Fibroblast of lung (primary cell): ENCODE data around the gene CDH4.

Source experiments
- EZH2 ChIP-seq: IDR thresholded peaks from 2 replicates; pipeline ENCODE4 v1.5.1; 2012; ENCODE audit warnings: low read length, control low read depth, mild to moderate bottlenecking; ENCODE audit errors: missing control alignments
- TF ChIP-seq, protein P1 (sequence below), 2 donors: IDR thresholded peaks in 1 of 2; conservative IDR thresholded peaks in 1 of 2; 1 replicate in 1 of 2; 2 replicates in 1 of 2; pipeline ENCODE4 v1.5.1; 2011 to 2012; ENCODE audit warnings: low read length in 2 of 2, control low read depth in 1 of 2, inconsistent platforms in 1 of 2, low read depth in 1 of 2, mild to moderate bottlenecking in 1 of 2

GRCh38 chr20:61927826-61928541 lies 675.9 kb downstream of the CDH4 start:
- TF ChIP-seq, protein P1, sequence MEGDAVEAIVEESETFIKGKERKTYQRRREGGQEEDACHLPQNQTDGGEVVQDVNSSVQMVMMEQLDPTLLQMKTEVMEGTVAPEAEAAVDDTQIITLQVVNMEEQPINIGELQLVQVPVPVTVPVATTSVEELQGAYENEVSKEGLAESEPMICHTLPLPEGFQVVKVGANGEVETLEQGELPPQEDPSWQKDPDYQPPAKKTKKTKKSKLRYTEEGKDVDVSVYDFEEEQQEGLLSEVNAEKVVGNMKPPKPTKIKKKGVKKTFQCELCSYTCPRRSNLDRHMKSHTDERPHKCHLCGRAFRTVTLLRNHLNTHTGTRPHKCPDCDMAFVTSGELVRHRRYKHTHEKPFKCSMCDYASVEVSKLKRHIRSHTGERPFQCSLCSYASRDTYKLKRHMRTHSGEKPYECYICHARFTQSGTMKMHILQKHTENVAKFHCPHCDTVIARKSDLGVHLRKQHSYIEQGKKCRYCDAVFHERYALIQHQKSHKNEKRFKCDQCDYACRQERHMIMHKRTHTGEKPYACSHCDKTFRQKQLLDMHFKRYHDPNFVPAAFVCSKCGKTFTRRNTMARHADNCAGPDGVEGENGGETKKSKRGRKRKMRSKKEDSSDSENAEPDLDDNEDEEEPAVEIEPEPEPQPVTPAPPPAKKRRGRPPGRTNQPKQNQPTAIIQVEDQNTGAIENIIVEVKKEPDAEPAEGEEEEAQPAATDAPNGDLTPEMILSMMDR (conservative IDR thresholded peaks at IDR 0.05 in 1 of 2, IDR thresholded peaks at IDR 0.05 in 1 of 2; ENCODE audit: low read depth in 1 of 2, low read length in 2 of 2), result no peak
- TF ChIP-seq EZH2, result no peak
